Gastroesophageal sphincter (tissue), 3 donors: ENCODE results near the gene EMID1.

Source experiments
- EP300 ChIP-seq: sonication (generic); formaldehyde crosslinking; IDR thresholded peaks from one replicate; pipeline ENCODE4 v1.6.1; 2017; ENCODE audit warnings: antibody characterized with exemption, mild to moderate bottlenecking
- POLR2A ChIP-seq, 2 donors: fragments of 450-650 bp; IDR thresholded peaks; one replicate each; pipeline ENCODE4 v1.6.1; 2017; ENCODE audit warnings: antibody characterized with exemption in 2 of 2, mild to moderate bottlenecking in 2 of 2, moderate library complexity in 1 of 2
- POLR2AphosphoS5 ChIP-seq: sonication (generic); formaldehyde crosslinking; IDR thresholded peaks from one replicate; pipeline ENCODE4 v1.6.1; 2017; ENCODE audit warnings: antibody characterized with exemption
- TF ChIP-seq, protein P1 (sequence below), 4 experiments: fragments of 200-600 bp in 2 of 4; fragments of 450-650 bp in 2 of 4; sonication (generic) in 1 of 4; IDR thresholded peaks; one replicate each; pipeline ENCODE4 v1.5.1; 2017 to 2019; ENCODE audit warnings: antibody characterized with exemption in 4 of 4, mild to moderate bottlenecking in 2 of 4, moderate library complexity in 2 of 4

DNA sequence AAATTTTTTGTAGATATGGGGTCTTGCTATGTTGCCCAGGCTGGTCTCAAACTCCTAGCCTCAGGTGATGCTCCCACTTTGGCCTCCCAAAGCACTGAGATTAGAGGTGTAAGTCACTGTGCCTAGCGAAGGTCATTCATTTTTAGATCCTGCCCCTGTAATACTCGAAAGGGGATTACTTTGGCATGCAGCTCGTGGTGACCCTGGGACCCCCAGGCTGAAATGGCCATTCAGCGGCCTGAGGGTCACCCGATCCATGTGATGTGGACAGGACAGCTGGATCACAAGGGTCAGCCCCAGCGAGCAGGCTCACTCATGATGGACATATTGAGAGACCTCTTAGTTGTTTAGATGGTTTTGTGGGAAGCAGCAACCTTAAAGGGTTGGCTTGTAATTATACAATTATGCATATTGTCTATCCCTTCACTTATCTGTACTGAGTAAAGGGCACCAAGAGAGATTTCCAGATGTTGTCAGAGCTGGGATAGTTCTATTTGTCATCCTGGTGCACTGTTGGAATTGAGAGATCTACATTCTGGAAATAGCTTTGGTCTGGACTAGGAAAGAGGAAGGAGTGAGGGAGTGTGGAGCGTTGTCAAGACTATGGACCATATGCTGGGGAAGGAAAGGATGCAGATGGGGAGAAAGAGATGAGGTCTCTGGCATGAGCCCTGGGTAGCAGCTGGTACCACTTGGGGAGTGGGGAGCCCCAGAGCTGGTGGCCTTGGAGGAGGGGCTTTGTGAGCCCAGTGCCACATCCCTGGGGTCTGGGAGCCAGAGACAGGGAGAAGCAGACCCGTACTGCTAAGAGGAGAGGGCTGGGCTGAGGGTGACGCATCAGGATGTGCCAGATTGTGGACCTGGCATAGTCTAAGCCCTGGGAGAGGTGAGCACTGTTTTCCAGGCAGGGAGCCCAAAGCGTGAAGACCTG is 46.5 kb downstream of the EMID1 start:
- TF ChIP-seq, protein P1, sequence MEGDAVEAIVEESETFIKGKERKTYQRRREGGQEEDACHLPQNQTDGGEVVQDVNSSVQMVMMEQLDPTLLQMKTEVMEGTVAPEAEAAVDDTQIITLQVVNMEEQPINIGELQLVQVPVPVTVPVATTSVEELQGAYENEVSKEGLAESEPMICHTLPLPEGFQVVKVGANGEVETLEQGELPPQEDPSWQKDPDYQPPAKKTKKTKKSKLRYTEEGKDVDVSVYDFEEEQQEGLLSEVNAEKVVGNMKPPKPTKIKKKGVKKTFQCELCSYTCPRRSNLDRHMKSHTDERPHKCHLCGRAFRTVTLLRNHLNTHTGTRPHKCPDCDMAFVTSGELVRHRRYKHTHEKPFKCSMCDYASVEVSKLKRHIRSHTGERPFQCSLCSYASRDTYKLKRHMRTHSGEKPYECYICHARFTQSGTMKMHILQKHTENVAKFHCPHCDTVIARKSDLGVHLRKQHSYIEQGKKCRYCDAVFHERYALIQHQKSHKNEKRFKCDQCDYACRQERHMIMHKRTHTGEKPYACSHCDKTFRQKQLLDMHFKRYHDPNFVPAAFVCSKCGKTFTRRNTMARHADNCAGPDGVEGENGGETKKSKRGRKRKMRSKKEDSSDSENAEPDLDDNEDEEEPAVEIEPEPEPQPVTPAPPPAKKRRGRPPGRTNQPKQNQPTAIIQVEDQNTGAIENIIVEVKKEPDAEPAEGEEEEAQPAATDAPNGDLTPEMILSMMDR (IDR thresholded peaks at IDR 0.05), result no peak
- TF ChIP-seq POLR2A (IDR thresholded peaks at IDR 0.05), result no peak
- no peak for TF ChIP-seq EP300
- TF ChIP-seq POLR2AphosphoS5, result no peak
